DOHH2 (cell line): Measurements from ENCODE around the gene CDK6.

ENCODE experiments used
- CTCF ChIP-seq: fragments of 200-600 bp; sonication (generic); IDR thresholded peaks from one replicate; pipeline ENCODE4 v1.5.1; 2014; ENCODE audit warnings: antibody characterized with exemption, mild to moderate bottlenecking, low read depth, low read length; ENCODE audit not compliant: poor library complexity, severe bottlenecking
- EZH2phosphoT487 ChIP-seq: fragments of 200-600 bp; sonication (generic); IDR thresholded peaks from 2 replicates; pipeline ENCODE4 v1.6.1; 2017; ENCODE audit warnings: borderline replicate concordance, mild to moderate bottlenecking, antibody characterized with exemption, low read length, moderate library complexity, mixed read lengths

- TF ChIP-seq EZH2phosphoT487 (no peak), CTCF (no peak)
Measured at GRCh38 chr7:92682330-92682729, 154.0 kb downstream of the CDK6 start.
